Measurements from ENCODE around the gene CEP295NL.
"Not testable (repeated sequence)": the region's sequence is repeated elsewhere in the genome, so short reads cannot be mapped to it uniquely, and the experiment has no call there.

CEP295NL gene

DNA sequence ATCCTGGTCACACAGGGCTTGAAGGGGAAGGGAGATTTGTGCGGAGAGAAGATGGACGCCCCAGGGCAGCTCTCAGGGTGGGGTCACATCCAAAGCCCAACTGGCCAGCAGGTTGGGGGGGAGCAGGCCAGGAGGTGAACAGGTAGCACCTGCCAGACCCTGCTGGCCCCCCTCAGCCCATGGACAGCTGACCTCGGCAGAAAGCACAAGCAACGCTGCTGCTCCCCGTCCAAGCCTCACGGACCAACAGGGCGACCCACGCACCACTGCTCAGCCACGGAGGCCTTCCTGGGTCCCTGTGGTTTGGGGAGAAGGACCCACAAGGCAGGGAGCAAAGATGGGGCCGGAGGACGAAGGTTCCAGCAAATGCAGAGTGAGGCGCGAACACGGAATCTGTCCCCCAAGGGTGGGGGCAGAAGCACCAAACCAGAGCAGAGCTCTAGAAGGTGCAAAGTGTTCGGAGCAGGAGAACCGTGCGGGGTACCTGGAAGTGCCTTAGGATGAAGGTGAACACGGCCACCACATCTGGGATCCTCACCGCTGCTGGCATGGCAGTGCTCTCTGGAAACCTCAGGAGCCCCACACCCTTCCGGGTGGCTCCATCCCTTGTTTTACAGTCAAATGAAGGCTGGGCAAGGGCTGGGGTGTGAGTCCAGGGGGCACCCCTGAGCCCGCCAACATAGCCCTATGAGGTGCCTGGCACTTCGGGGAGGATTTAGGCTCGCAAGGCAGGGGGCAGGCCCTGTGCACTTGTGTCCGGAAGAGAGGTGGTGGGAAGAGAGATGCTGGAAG, 17.9 kb downstream of the CEP295NL start:
- DNase-seq = no peak

DNA sequence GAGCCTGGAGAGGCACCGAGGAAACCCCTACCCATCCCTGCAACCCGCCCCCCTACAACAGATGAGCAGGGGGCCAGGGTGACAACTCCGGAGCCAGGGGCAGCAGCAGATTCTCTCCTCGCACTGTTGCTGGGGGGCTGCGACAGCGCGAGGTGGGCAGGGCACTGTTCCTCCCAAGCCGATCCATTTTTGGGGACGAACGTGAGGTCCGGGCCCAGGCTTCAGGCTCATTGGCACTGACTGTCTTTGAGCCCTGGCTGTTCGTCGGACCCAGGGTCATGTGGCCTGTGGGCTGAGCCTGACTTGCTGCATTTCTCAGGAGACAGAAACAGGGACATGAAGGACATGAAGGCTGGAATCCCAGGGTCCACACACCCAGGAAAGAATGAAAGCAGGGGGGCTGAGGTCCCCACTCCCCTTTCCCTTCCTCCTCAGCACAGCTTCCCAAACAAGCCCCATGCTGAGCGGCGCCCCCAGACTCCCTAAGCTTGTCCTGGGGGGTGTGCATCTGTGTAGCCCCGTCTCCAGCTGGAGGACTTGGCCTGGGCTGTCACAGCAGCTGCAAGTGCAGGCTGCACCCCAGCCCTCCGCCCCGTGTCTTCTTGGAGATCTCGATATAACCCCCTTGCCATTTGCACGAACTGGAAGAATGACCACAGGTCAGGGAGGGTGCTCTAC, 18.7 kb downstream of the CEP295NL start:
- DNase-seq = no peak

DNA sequence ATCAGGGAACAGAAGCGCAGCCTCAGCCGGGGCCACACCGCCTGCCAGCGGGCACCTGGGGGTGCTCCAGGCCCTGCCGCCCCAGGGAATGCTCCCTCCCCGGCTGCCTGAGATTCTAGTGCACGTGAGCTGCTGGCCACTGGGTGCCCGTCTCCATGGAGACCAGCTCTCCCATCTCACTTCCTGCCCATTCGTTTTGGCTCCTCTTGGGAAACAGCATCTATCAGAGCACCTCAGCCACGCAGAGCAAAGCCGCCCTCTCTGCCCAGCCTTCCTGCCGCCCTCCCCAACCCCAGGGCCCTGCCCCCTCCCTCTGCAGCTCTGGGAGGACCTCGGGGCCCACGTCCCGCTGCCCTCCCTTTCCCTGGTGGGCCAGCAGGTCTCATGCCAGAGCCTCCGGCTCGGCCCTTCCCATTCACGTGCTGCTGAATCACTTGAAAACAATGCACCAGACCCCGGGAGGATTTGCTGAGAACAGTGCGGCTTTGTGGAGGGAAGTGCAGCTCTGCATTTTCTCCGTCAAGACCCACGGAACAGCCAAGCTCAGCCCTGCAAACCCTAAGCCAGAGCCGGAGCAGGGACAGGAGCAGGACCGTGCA, 19.4 kb downstream of the CEP295NL start:
- no peak for DNase-seq

DNA sequence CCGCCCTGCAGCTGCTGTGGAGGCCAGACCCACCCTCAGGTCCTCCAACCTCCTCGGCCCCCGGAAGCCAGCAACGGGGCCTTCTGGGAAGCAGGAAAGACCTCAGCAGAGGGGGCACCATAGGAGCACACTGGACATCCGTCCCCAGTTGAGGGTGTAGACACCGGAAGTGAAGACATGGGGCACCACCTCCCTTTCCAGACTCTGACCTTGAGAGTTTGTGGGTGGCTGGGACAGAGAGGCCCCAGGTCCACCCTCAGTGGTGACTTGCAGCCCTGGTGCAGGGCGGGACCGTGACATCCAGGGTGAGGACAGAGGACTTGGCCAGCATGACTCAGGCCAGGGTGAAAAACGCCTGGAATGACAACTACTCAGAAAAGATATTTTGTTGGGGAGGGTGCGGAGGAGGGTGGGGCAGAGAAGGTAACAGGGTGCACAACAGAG, 19.9 kb downstream of the CEP295NL start:
- no peak for DNase-seq

DNA sequence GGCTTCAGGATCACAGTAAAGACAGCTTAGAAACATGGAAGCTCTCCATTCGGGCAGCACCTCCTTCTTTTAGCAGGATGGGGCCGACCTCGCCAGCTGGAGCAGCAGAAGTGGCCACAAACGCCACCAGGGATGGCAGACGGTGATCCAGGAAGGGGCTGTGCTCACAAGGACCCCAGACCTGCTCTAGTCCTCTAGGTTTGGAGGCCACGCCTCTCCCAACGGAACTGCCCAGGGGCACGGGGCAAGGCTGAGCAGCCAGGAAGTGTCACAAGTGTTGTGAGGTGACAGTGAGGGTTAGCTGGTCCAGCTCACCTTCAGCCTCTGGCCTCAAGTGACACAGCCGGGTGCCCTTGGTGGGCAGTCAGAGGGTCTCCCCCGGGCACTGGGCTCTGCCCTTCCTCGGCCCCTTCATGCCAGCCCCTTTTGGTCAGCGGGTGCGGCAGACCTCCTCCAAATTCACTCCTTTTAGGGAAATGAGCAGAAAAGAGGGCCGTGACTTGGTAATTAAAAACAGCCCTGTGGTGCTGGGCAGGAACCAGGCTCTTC, 20.4 kb downstream of the CEP295NL start:
- no peak for DNase-seq

DNA sequence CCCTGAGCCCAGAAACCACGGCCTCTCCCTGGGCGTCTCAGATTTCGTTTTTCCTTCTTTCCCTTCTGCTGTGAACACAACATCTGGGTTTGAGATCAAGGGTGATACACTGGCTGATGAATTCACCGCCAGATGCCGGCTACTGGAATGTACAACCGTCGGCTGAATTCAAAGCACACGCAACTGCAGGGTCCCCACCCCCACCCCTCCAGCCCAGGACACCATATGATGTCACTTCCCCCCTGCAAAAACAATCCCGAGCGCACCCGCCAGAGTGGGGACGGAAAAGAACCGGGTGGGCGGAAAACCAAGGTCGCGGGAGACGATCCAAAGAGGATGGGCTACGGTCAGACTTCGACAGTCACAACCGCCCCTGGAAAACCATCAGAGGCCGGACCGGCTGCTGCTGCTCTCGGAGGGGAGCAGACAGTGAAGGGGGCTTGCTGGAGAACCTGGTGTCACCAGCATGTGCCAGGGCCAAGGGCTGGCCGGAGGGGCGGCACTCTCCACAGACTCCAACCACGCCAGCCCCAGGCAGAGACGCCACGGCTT, 23.3 kb downstream of the CEP295NL start:
- DNase-seq = peak in 1 of 2 experiments; percentile 1

DNA sequence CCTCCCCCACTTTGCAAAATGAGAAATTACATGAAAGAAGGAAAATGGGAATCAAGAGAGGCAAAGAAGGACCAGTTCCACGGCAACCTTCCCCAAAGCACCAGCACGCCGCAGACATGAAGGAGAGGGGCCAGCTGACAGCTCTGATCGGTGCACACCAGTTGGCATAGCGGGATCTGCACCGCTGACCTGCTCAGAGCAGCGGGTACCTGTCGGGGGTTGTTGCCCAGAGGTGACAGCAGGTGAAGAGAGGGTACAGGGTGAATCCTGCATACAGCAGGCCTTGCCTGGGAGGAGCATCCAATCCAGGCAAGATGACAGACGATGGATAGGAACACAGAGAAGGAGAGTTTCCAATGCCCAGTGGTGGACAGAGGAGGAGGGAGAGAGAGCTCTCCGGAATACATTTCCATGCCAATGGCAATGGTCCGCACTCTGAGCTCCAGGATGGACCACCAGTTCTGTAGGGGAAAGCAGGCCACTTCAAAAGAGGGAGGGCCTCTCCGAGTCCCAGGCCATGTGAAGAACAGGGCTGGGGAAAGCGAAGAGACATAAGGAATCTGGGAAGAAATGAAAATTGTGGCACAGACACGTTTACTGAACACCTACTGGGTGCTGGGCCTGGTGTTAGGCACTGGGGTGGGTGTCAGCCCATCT, 24.0 kb downstream of the CEP295NL start:
- DNase-seq = no peak

DNA sequence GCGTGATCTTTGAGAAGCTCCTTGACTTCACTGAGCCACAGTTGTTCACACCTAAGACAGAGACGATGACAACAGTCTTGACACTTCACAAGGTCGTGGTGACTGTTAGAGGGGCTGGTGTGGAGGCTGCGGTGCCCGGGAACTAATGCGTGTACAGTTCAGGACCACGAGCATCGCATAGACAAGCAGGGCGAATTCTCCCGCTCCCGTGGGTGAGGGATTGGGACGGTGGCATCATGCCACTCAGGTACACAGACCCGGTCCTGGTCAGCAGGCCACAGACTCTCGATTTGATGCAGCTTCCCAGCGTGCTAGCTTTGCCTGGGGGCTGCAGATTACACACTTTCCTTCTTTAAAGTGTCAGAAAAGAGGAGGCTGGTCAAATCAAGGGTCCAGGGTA, 24.7 kb downstream of the CEP295NL start:
- no peak for DNase-seq

DNA sequence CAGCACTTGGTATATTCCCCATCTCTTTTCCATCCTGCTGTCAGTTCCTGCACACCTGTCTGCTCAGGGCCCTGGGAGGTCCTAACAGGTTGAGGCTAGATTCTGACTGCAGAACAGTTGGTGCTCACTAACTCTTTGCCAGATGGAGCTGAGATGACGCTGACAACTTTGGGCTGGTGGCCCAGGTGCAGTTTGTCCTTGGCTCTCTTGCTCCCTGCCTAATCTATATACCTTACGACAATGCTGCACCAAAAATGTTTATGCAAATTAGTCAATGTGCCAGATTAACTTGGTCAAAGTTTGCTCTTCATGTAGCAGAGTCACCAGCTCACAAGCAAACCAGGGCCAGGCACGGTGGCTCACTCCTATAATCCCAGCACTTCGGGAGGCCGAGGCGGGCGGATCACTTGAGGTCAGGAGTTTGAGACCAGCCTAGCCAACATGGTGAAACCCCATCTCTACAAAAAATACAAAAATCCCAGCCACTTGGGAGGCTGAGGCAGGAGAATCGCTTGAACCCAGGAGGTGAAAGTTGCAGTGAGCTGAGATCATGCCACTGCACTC, 26.0 kb downstream of the CEP295NL start:
- not testable (repeated sequence) for DNase-seq

DNA sequence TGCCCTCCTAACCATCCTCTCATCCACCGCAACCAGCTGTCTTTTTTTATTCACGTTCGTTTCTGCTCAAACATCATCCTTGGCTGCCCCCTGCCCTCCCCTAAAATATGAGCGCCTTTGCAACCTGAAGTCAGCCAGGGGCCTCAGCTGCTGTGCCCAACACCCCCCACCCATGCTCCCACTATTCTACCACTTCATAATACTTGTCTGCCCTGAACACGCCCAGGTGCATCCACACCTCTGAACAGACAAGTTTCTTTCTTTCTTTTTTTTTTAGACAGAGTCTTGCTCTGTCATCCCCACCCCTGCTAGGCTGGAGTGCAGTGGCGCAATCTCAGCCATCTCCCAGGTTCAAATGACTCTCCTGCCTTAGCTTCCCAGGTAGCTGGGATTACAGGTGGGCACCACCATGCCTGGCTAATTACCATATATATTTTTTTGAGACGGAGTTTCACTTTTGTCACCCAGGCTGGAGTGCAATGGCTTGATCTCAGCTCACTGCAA, 26.9 kb downstream of the CEP295NL start:
- no peak for DNase-seq

DNA sequence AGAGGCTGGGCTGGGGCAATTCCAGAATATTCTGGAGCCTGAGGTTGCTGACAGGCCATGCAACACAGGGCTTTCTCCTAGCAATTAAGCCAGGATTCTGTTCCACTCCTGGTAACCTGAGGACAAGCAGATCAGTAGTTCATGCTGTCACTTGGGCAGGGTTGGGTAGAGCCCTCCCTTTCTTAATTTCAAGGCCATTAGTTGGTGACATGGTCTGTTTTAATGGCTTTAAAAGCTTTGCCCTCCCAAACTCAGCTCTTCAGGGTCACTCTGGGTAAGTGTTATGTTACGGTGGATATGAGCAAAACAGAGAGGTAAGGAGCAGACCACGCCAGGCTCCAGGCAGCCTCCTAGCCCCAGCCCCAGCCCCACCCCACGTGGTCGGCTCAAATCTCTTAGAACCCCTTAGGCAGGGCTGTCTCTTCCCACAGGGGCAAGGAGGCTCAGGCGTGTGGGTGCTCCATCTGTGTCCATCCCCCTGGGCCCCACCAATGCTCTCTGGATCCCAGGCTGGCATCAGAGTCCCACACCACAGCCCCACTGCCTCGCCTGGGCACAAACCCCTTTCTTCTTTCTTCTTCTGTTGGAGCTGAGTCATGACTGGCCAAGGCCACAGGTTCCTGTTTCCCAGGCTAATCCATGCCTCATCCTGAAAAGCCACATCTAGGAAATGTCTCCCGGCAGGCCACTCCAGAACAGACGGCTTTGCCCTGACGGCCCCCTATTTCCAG, 27.5 kb downstream of the CEP295NL start:
- DNase-seq = no peak

DNA sequence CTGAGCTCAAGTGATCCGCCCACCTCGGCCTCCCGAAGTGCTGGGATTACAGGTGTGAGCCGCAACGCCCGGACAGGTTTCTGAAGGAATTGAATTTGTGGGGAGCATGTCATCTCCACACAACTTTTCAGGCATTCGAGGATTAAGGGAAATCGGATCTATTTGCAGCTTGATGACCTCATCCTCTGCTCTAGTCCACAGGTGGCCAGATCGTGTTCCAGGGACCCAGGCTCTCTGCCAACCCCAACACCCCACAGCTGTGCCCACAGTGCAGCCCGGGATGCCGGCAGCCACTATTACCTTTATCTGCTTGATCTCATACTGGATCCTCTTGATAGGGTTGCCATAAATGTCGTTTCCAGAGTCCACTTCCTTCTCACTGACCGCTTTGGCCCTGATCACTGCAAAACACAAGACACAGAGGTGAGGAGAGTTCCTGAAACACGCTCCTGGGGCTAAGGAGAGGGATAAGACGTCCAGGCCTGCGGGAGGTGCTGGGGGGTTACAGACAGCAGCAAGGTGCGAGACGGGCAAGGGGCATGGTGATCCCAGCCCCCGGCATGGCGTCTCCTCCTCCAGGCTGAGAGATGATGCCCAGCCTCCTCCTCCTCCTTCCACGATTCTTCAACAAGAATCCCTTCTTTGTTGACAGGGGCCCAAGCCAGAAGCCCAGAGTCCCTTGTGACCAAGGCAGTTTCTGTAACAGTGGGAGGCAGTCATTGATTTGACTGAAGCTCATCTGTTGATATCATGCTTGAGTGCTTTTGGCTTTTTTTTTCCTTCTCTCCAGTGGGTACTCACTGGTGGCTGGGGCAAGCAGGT, 29.3 kb downstream of the CEP295NL start:
- no peak for DNase-seq

DNA sequence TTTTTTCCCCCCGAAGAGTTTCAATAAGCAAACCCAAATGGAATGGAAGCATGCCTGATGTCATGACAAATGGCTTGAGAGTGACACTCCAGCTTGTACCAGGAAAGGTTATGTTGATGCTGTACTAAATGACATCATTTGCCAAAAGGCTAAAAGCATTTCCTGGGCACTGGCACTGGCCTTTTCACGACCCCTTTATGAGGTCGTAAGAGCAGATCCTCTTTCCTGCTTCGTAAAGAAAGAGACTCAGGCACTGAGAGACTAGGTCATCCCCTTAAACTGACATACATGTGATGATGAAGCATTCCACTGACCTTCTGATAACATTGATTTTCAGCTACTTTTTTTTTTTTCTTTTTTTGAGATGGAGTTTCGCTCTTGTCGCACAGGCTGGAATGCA, 30.5 kb downstream of the CEP295NL start:
- DNase-seq = no peak

DNA sequence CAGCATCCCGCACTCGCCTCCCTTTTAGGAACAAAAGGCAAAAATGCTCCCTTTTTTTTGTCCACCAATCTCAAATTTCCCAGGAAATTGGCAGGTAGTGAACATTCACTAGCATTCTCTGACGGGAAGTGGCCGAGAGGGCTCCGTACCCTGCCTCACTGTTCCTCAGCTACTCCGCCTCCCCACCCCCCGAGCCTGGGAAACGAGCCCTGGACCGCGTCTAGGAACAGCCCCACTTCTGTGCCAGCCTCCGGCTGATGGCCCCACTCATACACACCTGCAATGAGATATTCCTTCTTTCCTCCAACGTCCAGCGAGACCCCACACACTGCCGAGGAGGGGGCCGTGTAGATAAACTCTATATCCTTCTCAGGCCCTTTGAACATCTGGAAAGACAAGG, 32.4 kb downstream of the CEP295NL start:
- DNase-seq = no peak

DNA sequence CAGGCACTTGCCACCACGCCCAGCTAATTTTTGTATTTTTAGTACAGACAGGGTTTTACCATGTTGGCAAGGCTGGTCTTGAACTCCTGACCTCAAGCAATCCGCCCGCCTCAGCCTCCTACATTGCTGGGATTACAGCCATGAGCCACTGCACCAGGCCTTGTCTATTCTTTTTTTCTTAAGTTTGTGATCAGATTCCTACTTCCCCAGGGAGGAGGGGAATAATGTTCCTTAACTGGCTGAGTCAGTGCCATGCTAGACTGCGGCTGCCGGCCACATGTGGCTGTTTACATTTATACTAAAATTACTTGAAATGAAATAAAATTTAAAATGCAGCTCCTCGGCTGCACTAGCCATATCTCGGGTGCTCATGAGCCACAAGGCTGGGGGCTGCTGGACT, 34.6 kb downstream of the CEP295NL start:
- no peak for DNase-seq

DNA sequence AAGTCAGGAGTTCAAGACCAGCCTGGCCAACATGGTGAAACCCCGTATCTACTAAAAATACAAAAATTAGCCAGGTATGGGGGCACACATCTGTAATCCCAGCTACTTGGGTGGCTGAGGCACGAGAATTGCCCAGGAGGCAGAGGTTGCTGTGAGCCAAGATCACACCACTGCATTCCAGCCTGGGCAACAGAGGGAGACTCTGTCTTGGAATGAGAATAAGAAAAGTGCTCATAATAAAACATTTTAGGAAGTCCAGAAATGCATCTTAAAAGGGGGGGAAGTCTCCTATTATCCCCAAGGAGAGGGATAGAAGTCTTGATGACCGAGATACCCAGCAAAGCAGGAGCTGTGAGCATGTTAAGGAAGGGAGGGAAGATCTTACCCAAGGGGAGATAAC, 36.0 kb downstream of the CEP295NL start:
- DNase-seq = not testable (repeated sequence)

DNA sequence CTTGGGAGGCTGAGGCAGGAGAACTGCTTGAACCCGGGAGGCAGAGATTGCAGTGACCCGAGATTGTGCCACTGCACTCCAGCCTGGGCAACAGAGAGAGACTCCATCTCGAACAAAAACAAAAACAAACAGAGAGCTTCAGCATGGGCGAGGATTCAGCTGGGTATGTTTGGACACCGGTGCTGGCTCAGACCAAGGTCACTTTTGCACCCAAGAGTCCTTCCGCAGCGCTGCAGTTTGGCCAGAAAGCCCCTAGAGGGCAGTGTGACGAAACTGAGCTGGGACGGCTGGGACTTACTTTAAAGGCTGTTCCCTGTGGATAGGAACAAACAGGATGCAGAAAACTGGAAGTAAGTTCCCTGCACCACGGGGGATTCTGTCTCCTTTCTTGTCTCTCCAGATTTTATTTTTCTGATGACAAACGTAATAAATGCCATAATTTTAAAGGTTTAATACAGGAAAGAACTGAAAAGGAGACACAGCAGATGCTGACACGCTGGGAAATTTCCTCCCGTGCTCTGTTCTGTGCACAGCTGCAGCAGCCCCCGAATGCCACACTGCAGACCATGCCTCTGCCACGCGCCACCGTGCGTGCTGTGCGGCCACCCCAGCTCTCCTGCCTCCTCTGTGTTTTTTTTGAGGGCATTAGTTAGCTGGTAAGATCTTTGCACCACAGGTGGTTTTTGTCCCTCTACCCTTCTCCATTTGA, 37.2 kb downstream of the CEP295NL start:
- peak; percentile 29 to 53 for DNase-seq

DNA sequence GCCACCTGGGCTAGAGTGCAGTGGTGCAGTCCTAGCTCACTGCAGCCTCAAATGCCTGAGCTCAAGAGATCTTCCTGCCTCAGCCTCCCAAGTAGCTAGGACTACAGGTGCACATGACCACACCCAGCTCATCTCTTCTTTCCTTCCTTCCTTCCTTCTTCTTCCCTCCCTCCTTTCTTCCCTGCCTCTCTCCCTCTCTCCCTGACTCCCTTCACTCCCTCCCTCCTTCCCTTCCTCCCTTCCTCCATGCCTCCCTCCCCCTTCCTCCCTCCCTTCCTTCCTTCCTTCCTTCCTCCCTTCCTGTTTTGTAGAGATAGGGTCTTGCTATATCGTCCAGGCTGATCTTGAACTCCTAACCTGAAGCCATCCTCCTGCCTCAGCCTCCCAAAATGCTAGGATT, 38.9 kb downstream of the CEP295NL start:
- no peak for DNase-seq

DNA sequence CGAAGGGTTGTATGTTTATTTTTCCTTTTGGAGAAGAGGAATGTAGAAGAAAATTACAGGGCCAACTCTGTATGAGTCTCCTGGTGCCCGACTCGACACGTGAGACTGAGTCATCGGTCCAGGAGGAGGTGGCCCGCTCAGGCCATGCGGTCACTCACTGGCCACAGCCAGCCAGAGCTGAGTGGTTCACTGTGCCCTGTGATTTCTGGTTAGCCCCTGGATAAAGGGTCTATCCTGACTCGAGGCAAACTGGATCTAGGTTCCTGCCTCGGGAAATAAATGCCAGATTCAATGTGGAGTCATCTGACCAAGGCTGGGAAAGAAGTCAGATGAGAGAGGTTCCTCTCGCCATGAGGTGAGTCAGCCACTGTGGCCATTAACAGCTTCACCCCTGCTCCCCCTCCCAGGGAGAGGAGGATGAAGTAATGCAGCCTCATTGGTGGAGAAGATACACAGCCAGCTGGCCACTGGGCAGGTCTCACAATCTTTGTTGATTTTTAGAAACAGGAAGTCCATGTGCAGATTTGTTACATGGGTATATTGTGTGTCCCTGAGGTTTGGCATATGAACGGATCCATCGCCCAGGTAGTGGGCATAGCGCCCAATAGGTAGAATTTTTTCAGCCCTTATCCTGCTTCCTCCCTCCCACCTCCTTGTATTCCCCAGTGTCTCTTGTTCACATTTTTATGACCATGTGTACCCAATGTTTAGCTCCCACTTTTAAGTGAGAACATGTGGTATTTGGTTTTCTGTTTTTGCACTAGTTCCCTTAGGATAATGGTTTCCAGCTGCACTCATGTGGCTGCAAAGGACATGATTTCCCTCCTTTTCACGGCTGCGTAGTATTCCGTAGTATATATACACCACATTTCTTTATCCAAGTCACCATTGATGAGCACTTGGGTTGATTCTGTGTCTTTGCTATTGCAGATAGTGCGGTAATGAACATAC, 40.7 kb downstream of the CEP295NL start:
- DNase-seq = no peak
